ENCODE measurements around the gene C11orf58.

GRCh38 chr11:16794047-16794818, 55.8 kb downstream of the C11orf58 start:
- TF ChIP-seq TAF1 (IDR thresholded peaks at IDR 0.05; ENCODE audit: borderline replicate concordance, low read depth, low read length) (no peak), POLR2A (IDR thresholded peaks at IDR 0.05; ENCODE audit: low read depth, low read length) (no peak)
